GM23248 (cell line): ENCODE measurements around the gene MED25. TPM values are rescaled to one million over a fixed set of nuclear protein-coding genes. Genes with fewer than 3 reads are reported as not detected.
A peak's percentile ranks its signal among the peaks of the same experiment; 100 is the strongest.

Experiments
- DNase-seq: peaks from one replicate; pipeline ENCODE4 v3.0.0-alpha.2; 2015
- H2AFZ ChIP-seq: fragments of 200-600 bp; sonication (generic); 2 replicates; pipeline ENCODE4 v1.6.1; 2016; ENCODE audit warnings: antibody characterized with exemption
- H3F3A ChIP-seq: fragments of 200-600 bp; sonication (generic); 2 replicates; pipeline ENCODE4 v1.6.1; 2016; ENCODE audit warnings: mild to moderate bottlenecking, antibody characterized with exemption, mixed run types; ENCODE audit not compliant: insufficient read depth
- H3K27ac ChIP-seq: fragments of 200-600 bp; sonication (generic); 2 replicates; pipeline ENCODE4 v1.5.1; 2016; ENCODE audit warnings: mild to moderate bottlenecking
- H3K27me3 ChIP-seq: fragments of 200-600 bp; sonication (generic); replicated peaks from 2 replicates; pipeline ENCODE4 v1.6.1; 2016; ENCODE audit warnings: mild to moderate bottlenecking; ENCODE audit not compliant: insufficient read depth
- H3K36me3 ChIP-seq: fragments of 200-600 bp; sonication (generic); 2 replicates; pipeline ENCODE4 v1.6.1; 2016; ENCODE audit warnings: low read depth, mild to moderate bottlenecking
- H3K4me1 ChIP-seq: fragments of 200-600 bp; sonication (generic); 2 replicates; pipeline ENCODE4 v1.6.1; 2016; ENCODE audit warnings: mild to moderate bottlenecking; ENCODE audit not compliant: insufficient read depth
- H3K4me2 ChIP-seq: fragments of 200-600 bp; sonication (generic); one replicate; pipeline ENCODE4 v1.6.1; 2016; ENCODE audit warnings: mild to moderate bottlenecking; ENCODE audit not compliant: unreplicated experiment
- H3K4me3 ChIP-seq: fragments of 200-600 bp; sonication (generic); 2 replicates; pipeline ENCODE4 v1.5.1; 2016; ENCODE audit warnings: mild to moderate bottlenecking
- H3K79me2 ChIP-seq: fragments of 200-600 bp; sonication (generic); 2 replicates; pipeline ENCODE4 v1.6.1; 2016; ENCODE audit warnings: mild to moderate bottlenecking; ENCODE audit not compliant: insufficient read depth
- H3K9ac ChIP-seq: fragments of 200-600 bp; sonication (generic); 2 replicates; pipeline ENCODE4 v1.6.1; 2016; ENCODE audit warnings: mild to moderate bottlenecking
- H3K9me2 ChIP-seq: fragments of 200-600 bp; sonication (generic); 2 replicates; pipeline ENCODE4 v1.6.1; 2016; ENCODE audit warnings: mixed run types, mild to moderate bottlenecking, moderate library complexity; ENCODE audit not compliant: insufficient read depth
- H3K9me3 ChIP-seq: fragments of 200-600 bp; sonication (generic); one replicate; pipeline ENCODE4 v1.6.1; 2017; ENCODE audit warnings: low read depth
- H4K20me1 ChIP-seq: fragments of 200-600 bp; sonication (generic); 2 replicates; pipeline ENCODE4 v1.6.0; 2016; ENCODE audit not compliant: insufficient read depth
- EZH2 ChIP-seq: fragments of 200-600 bp; sonication (generic); IDR thresholded peaks from 2 replicates; pipeline ENCODE4 v1.6.1; 2018; ENCODE audit warnings: antibody characterized with exemption, mild to moderate bottlenecking; ENCODE audit not compliant: insufficient read depth, poor library complexity, severe bottlenecking
- EZH2phosphoT487 ChIP-seq: fragments of 200-600 bp; sonication (generic); IDR thresholded peaks from 2 replicates; pipeline ENCODE4 v1.6.1; 2018; ENCODE audit warnings: antibody characterized with exemption, moderate library complexity, mild to moderate bottlenecking, low read depth; ENCODE audit not compliant: insufficient read depth
- whole genome bisulfite sequencing, 2 experiments: methylation state at CpG; one replicate each; pipeline ENCODE4 v1.1.6; 2015 to 2017; ENCODE audit warnings: low lambda C conversion rate in 2 of 2, low coverage in 1 of 2; ENCODE audit errors: missing lambda C conversion rate in 2 of 2; 5-methylcytosine and 5-hydroxymethylcytosine counted together
- in situ Hi-C: fragments of 300-500 bp; cut with MboI; formaldehyde crosslinking; loops from 2 replicates; pipeline ENCODE4 v1.15.0; 2020
- polyA plus RNA-seq: library from polyadenylated mRNA; unstranded; fragments of >200 nt; fragmentation: Nextera tagmentation; extraction: Ambion mirVana; gene quantifications from 2 replicates; pipeline ENCODE4 v1.2.1, GENCODE V29; 2016
- total RNA-seq: library from RNA; depleted of rRNA; stranded (reverse); fragments of >200 nt; shearing (Covaris generic); gene quantifications from 2 replicates; pipeline ENCODE4 v1.2.3, GENCODE V29; 2014

MED25 gene
- total and polyA plus RNA-seq, 2 experiments from 2014 or later: 21.8 to 21.9 TPM

DNA sequence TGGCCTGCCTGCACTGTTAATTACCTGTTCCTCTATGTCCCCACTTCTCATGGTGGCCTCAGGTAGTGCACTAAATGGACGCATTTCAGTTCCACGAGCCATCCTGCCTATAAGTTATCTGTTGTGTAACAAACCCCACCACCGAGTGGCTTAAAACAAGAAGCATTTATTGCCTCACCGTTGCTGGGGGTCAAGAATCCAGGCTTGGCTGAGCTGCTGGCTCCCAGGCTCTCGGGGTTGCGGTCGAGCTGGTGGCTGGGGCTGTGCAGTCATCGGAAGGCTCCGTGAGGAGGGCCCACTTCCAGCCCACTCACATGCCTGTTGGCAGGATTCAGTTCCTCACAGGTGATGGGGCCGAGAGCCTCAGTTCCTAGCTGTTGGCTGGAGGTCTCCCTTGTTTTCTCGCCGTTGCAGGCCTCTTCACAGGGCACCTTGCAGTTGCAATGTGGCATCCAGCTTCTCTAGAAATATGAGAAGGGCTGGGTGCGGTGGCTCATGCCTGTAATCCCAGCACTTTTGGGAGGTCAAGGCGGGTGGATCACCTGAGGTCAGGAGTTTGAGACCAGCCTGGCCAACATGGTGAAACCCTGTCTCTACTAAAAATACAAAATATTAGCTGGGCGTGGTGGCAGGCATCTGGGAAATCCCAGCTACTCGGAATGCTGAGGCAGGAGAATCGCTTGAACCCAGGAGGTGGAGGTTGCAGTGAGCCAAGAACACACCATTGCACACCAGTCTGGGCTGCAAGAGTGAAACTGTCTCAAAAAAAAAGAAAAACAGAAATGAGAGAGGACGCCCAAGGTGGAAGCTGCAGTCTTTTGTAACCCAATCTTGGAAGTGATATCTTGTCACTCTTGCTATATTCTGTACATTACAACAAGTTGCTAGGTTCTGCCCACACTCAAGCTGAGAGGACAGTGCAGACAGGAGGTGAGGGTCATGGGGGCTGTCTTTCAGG, 26.3 kb downstream of the MED25 start:
- in situ Hi-C loops: no loop called here
- Histone ChIP-seq H3K27me3 (no peaks in the 10 kb centered on the region), H3K9ac (no peak overlapping the region), H3K9me2 (no peaks in the 10 kb centered on the region), H3K4me1 (peaks cover 9% of the 10 kb centered on the region), H3K4me2 (no peak overlapping the region), H3K36me3 (no peaks in the 10 kb centered on the region; the same call in 1 of the 2 replicates), H3K4me3 (no peak overlapping the region), H3K79me2 (peaks cover 2% of the 10 kb centered on the region; the same call in 1 of the 2 replicates), H3F3A (peaks cover 26% of the 10 kb centered on the region), H3K27ac (no peak overlapping the region), H4K20me1 (no peaks in the 10 kb centered on the region), H2AFZ (no peak overlapping the region), H3K9me3 (no peaks in the 10 kb centered on the region)
- WGBS, 2 experiments: 85 to 87% methylated on average over 18 of the region's 18 CpGs
- no peak for DNase-seq
- TF ChIP-seq EZH2 (no peak), EZH2phosphoT487 (no peak)

DNA sequence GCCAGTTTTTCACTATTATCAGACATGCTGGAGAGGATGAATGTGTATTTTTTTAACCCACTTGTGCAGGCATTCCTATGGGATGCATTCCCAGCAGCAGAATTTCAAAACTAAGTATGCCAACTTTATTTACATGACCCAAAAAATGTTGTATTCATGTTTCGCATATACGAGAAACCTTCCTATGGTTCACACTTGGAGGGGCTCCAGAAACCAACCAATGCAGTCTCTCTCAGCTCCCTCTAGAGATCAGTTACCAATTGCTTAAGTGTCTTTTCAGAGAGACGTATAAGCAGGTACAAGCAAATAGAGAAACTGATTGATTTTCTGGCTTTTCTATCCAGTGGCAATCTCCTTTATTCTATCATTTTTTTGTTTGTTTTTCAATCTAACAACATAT, 27.3 kb downstream of the MED25 start:
- peaks cover 35% of the 10 kb centered on the region for H3F3A ChIP-seq
- H3K79me2 ChIP-seq: peaks cover 10% of the 10 kb centered on the region
- H3K9me3 ChIP-seq: no peaks in the 10 kb centered on the region
- no peak overlapping the region for H3K27ac ChIP-seq
- H3K27me3 ChIP-seq: no peaks in the 10 kb centered on the region
- no peaks in the 10 kb centered on the region for H3K36me3 ChIP-seq
- 71 to 72% methylated on average over 3 of the region's 3 CpGs for WGBS, 2 experiments
- no peak overlapping the region for H3K9ac ChIP-seq
- DNase-seq: no peak
- in situ Hi-C loops: no loop called here
- H3K4me3 ChIP-seq: no peak overlapping the region
- no peak overlapping the region for H2AFZ ChIP-seq
- H3K4me1 ChIP-seq: peaks cover 9% of the 10 kb centered on the region
- H4K20me1 ChIP-seq: no peaks in the 10 kb centered on the region
- TF ChIP-seq EZH2: no peak
- no peak for TF ChIP-seq EZH2phosphoT487
- H3K9me2 ChIP-seq: no peaks in the 10 kb centered on the region
- H3K4me2 ChIP-seq: no peak overlapping the region

DNA sequence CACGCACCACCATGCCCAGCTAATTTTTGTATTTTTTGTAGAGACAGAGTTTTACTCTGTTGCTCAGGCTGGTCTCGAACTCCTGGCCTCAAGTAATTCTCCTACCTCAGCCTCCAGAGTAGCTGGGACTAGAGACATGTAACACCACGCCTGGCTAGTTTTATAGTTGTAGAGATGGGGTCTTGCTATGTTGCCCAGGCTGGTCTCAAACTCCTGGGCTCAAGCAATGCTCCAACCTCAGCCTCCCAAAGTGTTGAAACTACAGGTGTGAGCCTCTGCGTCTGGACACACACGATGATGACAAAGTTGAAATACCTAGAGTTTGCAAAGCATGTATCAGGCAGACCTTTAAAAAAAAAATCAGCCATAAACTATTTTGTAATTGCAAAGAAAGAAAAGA, 28.3 kb downstream of the MED25 start:
- Histone ChIP-seq H3K9me2 (no peaks in the 10 kb centered on the region), H3K36me3 (no peaks in the 10 kb centered on the region), H3K27me3 (no peaks in the 10 kb centered on the region), H3K79me2 (peaks cover 10% of the 10 kb centered on the region), H3F3A (peaks cover 29% of the 10 kb centered on the region), H3K4me3 (no peak overlapping the region), H4K20me1 (no peaks in the 10 kb centered on the region), H3K9ac (no peak overlapping the region), H3K4me2 (no peak overlapping the region), H3K9me3 (no peaks in the 10 kb centered on the region), H3K27ac (no peak overlapping the region), H2AFZ (no peak overlapping the region), H3K4me1 (peaks cover 9% of the 10 kb centered on the region)
- TF ChIP-seq EZH2: no peak
- no peak for TF ChIP-seq EZH2phosphoT487
- WGBS, 2 experiments: 83 to 92% methylated on average over 5 of the region's 5 CpGs
- no peak for DNase-seq
- in situ Hi-C loops: no loop called here

DNA sequence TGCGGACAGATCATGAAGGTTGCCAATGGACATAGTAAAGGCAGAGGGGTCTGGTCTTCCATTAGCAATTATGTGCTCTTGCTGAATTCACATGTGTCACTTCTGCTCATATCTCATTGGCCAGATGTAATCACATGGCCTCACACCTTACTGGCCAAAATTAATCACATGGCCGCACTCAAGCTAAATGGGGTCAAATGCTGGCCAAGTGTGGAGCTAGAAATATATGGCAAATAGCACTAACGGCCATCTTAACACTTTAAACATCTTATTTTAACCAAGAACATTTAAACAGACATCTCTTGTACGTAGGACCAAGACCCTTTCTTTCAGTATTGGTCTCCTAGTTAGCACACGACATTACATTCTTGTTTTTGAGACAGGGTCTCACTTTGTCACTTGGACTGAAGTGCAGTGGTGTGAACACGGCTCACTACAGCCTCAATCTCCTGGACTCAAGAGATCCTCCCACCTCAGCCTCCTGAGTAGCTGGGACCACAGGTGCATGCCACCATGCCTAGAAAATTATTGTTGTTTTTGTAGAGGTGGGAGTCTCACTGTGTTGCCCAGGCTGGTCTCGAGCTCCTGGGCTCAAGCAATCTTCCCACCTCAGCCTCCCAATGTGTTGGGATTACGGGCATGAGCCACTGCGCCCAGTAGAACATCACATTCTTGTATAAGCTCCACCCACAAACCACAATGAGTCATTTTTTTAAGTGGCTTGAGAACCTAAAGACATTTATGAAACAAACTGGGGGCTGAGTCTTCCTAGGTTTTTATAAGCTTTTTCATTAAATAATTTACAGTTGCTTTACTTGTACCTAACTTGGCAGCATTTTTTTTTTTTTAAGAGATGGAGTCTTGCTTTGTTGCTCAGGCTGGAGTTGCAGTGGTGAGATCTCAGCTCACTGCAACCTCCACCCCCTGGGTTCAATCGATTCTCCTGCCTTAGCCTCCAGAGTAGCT, 29.9 kb downstream of the MED25 start:
- H4K20me1 ChIP-seq: no peaks in the 10 kb centered on the region; the same call in 1 of the 2 replicates
- H3K27me3 ChIP-seq: no peaks in the 10 kb centered on the region
- H3K9me2 ChIP-seq: no peaks in the 10 kb centered on the region
- DNase-seq: peak; percentile 86
- no peak for TF ChIP-seq EZH2phosphoT487
- TF ChIP-seq EZH2: no peak
- peaks cover 24% of the 10 kb centered on the region for H3K79me2 ChIP-seq
- WGBS, 2 experiments: 71 to 80% methylated on average over 10 of the region's 10 CpGs
- 0 out of 2 replicates have a peak overlapping the region, but pooled peaks have one; percentile 19 for H3K9ac ChIP-seq
- H2AFZ ChIP-seq: no peak overlapping the region
- H3K9me3 ChIP-seq: no peaks in the 10 kb centered on the region
- H3K4me1 ChIP-seq: peaks cover 13% of the 10 kb centered on the region
- peak overlapping the region; percentile 52 for H3K27ac ChIP-seq
- H3K4me2 ChIP-seq: peak overlapping the region; percentile 21
- H3K36me3 ChIP-seq: no peaks in the 10 kb centered on the region
- in situ Hi-C loops: no loop called here
- H3K4me3 ChIP-seq: no peak overlapping the region
- H3F3A ChIP-seq: peaks cover 32% of the 10 kb centered on the region
